ENCODE measurements around the gene PIGN.

PIGN gene

DNA sequence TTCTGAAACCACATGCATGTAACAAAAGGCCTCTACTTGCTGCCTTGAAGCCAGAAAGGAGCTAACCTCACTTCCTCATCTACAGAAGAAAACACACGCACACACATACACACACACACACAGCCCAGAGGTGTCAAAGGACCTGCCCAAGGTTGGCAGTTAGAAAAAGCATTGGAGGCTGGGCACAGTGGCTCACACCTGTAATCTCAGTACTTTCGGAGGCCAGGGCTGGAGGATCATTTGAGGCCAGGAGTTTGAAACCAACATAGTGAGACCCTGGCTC, 168.2 kb downstream of the PIGN start:
- DNase-seq (ENCODE audit: low spot score) (no peak), ATAC-seq (ENCODE audit: low read depth) (no peak)
- Histone ChIP-seq H3K27me3 (ENCODE audit: insufficient read depth, poor library complexity, severe bottlenecking) (no peaks in the 10 kb centered on the region), H3K9me3 (ENCODE audit: severe bottlenecking) (no peaks in the 10 kb centered on the region), H3K4me3 (ENCODE audit: severe bottlenecking) (no peak overlapping the region), H3K36me3 (ENCODE audit: low read depth) (no peaks in the 10 kb centered on the region), H3K27ac (ENCODE audit: poor library complexity, severe bottlenecking) (no peak overlapping the region), H3K4me1 (ENCODE audit: insufficient read depth, poor library complexity, severe bottlenecking) (no peaks in the 10 kb centered on the region)
- TF ChIP-seq, protein P1, sequence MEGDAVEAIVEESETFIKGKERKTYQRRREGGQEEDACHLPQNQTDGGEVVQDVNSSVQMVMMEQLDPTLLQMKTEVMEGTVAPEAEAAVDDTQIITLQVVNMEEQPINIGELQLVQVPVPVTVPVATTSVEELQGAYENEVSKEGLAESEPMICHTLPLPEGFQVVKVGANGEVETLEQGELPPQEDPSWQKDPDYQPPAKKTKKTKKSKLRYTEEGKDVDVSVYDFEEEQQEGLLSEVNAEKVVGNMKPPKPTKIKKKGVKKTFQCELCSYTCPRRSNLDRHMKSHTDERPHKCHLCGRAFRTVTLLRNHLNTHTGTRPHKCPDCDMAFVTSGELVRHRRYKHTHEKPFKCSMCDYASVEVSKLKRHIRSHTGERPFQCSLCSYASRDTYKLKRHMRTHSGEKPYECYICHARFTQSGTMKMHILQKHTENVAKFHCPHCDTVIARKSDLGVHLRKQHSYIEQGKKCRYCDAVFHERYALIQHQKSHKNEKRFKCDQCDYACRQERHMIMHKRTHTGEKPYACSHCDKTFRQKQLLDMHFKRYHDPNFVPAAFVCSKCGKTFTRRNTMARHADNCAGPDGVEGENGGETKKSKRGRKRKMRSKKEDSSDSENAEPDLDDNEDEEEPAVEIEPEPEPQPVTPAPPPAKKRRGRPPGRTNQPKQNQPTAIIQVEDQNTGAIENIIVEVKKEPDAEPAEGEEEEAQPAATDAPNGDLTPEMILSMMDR (IDR thresholded peaks at IDR 0.05; ENCODE audit: poor library complexity, severe bottlenecking) = no peak

GRCh38 chr18:62018034-62018758, 168.7 kb downstream of the PIGN start:
- no peak for DNase-seq (ENCODE audit: low spot score)
- no peak overlapping the region for H3K27ac ChIP-seq (ENCODE audit: poor library complexity, severe bottlenecking)
- no peaks in the 10 kb centered on the region for H3K27me3 ChIP-seq (ENCODE audit: insufficient read depth, poor library complexity, severe bottlenecking)
- no peaks in the 10 kb centered on the region for H3K4me1 ChIP-seq (ENCODE audit: insufficient read depth, poor library complexity, severe bottlenecking)
- no peaks in the 10 kb centered on the region for H3K36me3 ChIP-seq (ENCODE audit: low read depth)
- H3K4me3 ChIP-seq (ENCODE audit: severe bottlenecking) = no peak overlapping the region
- TF ChIP-seq, protein P1 (IDR thresholded peaks at IDR 0.05; ENCODE audit: poor library complexity, severe bottlenecking) = no peak
- ATAC-seq (ENCODE audit: low read depth) = no peak
- H3K9me3 ChIP-seq (ENCODE audit: severe bottlenecking) = no peaks in the 10 kb centered on the region

- Histone ChIP-seq H3K27ac (ENCODE audit: poor library complexity, severe bottlenecking) (no peak overlapping the region), H3K4me1 (ENCODE audit: insufficient read depth, poor library complexity, severe bottlenecking) (no peaks in the 10 kb centered on the region), H3K4me3 (ENCODE audit: severe bottlenecking) (no peak overlapping the region), H3K27me3 (ENCODE audit: insufficient read depth, poor library complexity, severe bottlenecking) (no peaks in the 10 kb centered on the region), H3K36me3 (ENCODE audit: low read depth) (no peaks in the 10 kb centered on the region), H3K9me3 (ENCODE audit: severe bottlenecking) (no peaks in the 10 kb centered on the region)
- ATAC-seq (ENCODE audit: low read depth) = no peak
- DNase-seq (ENCODE audit: low spot score) = no peak
- TF ChIP-seq, protein P1 (IDR thresholded peaks at IDR 0.05; ENCODE audit: poor library complexity, severe bottlenecking) = no peak
Measured at GRCh38 chr18:62017618-62018017, 169.2 kb downstream of the PIGN start.

DNA sequence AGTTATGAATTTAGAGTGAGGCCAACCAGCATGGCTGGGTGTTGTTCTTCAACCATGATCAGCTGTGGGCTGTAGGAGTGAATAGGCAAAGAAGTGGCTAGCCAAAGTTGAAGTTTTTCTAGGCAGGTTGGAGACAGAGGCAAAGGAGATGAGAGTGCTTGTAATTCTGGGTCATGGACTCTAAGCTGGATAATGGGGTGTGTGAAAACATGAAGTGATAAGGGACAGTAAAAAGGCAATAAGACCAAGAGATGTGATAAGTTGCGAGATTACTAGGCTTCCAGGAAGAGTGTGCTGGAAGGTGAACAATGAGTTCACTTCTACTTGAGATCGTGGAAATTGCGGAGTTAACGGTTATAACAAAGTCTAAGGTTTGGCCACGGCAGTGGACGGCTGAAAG, 175.4 kb downstream of the PIGN start:
- H3K4me1 ChIP-seq (ENCODE audit: insufficient read depth, poor library complexity, severe bottlenecking) = no peaks in the 10 kb centered on the region
- no peaks in the 10 kb centered on the region for H3K36me3 ChIP-seq (ENCODE audit: low read depth)
- TF ChIP-seq, protein P1 (IDR thresholded peaks at IDR 0.05; ENCODE audit: poor library complexity, severe bottlenecking) = no peak
- DNase-seq (ENCODE audit: low spot score) = no peak
- H3K4me3 ChIP-seq (ENCODE audit: severe bottlenecking) = no peak overlapping the region
- H3K27me3 ChIP-seq (ENCODE audit: insufficient read depth, poor library complexity, severe bottlenecking) = no peaks in the 10 kb centered on the region
- no peak overlapping the region for H3K27ac ChIP-seq (ENCODE audit: poor library complexity, severe bottlenecking)
- no peaks in the 10 kb centered on the region for H3K9me3 ChIP-seq (ENCODE audit: severe bottlenecking)
- ATAC-seq (ENCODE audit: low read depth) = no peak

DNA sequence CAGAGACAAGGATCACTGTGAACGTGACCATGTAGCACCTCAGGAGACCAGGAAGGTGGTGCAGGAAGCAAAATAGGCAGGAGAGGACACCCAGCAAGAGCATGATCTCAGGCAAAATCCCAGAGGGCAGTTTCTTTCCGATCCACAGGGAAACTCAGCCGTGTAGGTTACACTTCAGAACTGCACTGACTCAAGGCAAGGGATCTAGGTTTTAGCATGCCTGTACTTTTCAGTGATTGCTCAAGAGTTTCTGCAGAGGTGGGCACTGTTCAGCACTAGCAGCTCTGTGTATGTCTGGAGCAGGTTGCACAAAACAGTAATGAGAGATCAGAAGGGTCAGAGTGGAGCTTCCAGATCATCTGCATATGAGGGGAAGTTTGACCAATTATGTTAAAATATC, 177.3 kb downstream of the PIGN start:
- H3K27me3 ChIP-seq (ENCODE audit: insufficient read depth, poor library complexity, severe bottlenecking) = no peaks in the 10 kb centered on the region
- no peak for DNase-seq (ENCODE audit: low spot score)
- H3K9me3 ChIP-seq (ENCODE audit: severe bottlenecking) = no peaks in the 10 kb centered on the region
- H3K4me3 ChIP-seq (ENCODE audit: severe bottlenecking) = no peak overlapping the region
- H3K27ac ChIP-seq (ENCODE audit: poor library complexity, severe bottlenecking) = no peak overlapping the region
- no peaks in the 10 kb centered on the region for H3K36me3 ChIP-seq (ENCODE audit: low read depth)
- no peaks in the 10 kb centered on the region for H3K4me1 ChIP-seq (ENCODE audit: insufficient read depth, poor library complexity, severe bottlenecking)
- TF ChIP-seq, protein P1 (IDR thresholded peaks at IDR 0.05; ENCODE audit: poor library complexity, severe bottlenecking) = no peak
- ATAC-seq (ENCODE audit: low read depth) = no peak
